ENCODE data around the gene PPIL6. TPM values are rescaled to one million over a fixed set of nuclear protein-coding genes. Genes with fewer than 3 reads are reported as not detected.

The PPIL6 gene
- polyA plus RNA-seq, 1 donor (not counting 4 experiments of a cell fraction or from before 2014, with no cell fraction given), result 1.4 TPM

DNA sequence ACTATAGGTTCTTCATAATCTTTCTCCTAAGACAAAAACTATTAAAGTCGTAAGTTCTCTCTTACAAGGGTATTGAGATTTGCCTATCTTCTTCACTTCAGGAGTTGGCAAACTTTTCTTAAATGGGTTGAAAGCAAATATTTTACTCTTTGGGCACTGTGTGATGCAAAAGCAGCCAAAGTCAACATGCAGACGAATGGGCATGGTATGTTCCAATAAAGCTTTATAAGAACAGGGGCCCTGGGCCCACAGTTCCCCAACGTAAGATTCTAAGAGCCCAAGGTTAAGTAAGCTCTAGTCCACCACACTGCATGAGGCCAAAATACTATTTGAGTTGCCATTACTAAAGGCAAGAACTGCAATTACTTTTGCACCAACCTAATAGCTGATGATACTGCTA is 69.6 kb downstream of the PPIL6 start:
- Histone ChIP-seq H3K4me2 (ENCODE audit: control insufficient read depth, extremely low read depth, insufficient read depth, low read depth, low read length) (no peak overlapping the region), H3K27me3 (ENCODE audit: control insufficient read depth, extremely low read depth, insufficient read depth, low read length) (no peaks in the 10 kb centered on the region), H2AFZ (ENCODE audit: control insufficient read depth, low read length) (no peak overlapping the region), H3K9me3 (ENCODE audit: control insufficient read depth, low read depth, low read length) (no peaks in the 10 kb centered on the region), H3K27ac (ENCODE audit: control insufficient read depth, insufficient read depth, low read length) (no peak overlapping the region), H3K9ac (ENCODE audit: control insufficient read depth, extremely low read depth, insufficient read depth, low read length) (no peak overlapping the region), H3K9me1 (ENCODE audit: control insufficient read depth, extremely low read depth, insufficient read depth, low read length) (no peaks in the 10 kb centered on the region), H4K20me1 (ENCODE audit: control insufficient read depth, extremely low read depth, insufficient read depth, low read length) (peaks cover 2% of the 10 kb centered on the region), H3K79me2 (ENCODE audit: control insufficient read depth, insufficient read depth, low read length) (peaks cover 16% of the 10 kb centered on the region), H3K36me3 (ENCODE audit: control insufficient read depth in 2 of 2, extremely low read depth in 1 of 2, insufficient read depth in 2 of 2, low read length in 2 of 2) (peaks cover 16 to 44% of the 10 kb centered on the region in 2 experiments), H3K4me1 (ENCODE audit: control insufficient read depth, extremely low read depth, insufficient read depth, low read length) (no peaks in the 10 kb centered on the region), H3K4me3 (ENCODE audit: control insufficient read depth in 2 of 3, extremely low read depth in 1 of 3, insufficient read depth in 2 of 3, low read depth in 1 of 3, low read length in 3 of 3) (no peak overlapping the region)
- FAIRE-seq, result no peak
- dilution Hi-C loops (cut with MboI; ENCODE audit: extremely low pct_ligation_motif_present, low sequenced_read_pairs), result no loop called here
- TF ChIP-seq, protein P1, sequence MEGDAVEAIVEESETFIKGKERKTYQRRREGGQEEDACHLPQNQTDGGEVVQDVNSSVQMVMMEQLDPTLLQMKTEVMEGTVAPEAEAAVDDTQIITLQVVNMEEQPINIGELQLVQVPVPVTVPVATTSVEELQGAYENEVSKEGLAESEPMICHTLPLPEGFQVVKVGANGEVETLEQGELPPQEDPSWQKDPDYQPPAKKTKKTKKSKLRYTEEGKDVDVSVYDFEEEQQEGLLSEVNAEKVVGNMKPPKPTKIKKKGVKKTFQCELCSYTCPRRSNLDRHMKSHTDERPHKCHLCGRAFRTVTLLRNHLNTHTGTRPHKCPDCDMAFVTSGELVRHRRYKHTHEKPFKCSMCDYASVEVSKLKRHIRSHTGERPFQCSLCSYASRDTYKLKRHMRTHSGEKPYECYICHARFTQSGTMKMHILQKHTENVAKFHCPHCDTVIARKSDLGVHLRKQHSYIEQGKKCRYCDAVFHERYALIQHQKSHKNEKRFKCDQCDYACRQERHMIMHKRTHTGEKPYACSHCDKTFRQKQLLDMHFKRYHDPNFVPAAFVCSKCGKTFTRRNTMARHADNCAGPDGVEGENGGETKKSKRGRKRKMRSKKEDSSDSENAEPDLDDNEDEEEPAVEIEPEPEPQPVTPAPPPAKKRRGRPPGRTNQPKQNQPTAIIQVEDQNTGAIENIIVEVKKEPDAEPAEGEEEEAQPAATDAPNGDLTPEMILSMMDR (optimal IDR thresholded peaks at IDR 0.05 in 1 of 3, IDR thresholded peaks at IDR 0.05 in 1 of 3, conservative IDR thresholded peaks at IDR 0.05 in 1 of 3; ENCODE audit: extremely low read depth in 1 of 3, insufficient read depth in 2 of 3, low read length in 3 of 3), result no peak
- TF ChIP-seq EZH2 (IDR thresholded peaks at IDR 0.05; ENCODE audit: low read length), result no peak
- no peak for DNase-seq (ENCODE audit: low read depth, low spot score)

DNA sequence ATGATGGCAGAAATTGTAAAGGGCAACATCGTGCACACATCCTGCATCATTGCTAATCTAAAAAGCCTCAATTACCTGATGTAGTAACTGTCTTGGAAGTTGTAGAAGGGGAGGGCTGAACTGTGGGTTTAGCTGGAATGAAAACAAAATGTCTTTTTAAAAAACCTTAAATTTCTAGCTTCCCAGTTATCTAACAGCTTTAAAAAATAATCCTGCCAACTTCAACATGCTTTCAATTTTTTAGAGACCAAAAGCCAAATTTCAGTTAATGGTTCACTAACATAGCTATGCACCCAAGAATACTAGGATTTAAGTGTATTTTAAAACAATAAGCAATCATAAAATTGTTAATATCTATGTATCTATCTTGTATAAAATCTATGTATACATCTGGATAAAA is 70.1 kb downstream of the PPIL6 start:
- H2AFZ ChIP-seq (ENCODE audit: control insufficient read depth, low read length), result no peak overlapping the region
- TF ChIP-seq, protein P1 (optimal IDR thresholded peaks at IDR 0.05 in 1 of 3, IDR thresholded peaks at IDR 0.05 in 1 of 3, conservative IDR thresholded peaks at IDR 0.05 in 1 of 3; ENCODE audit: extremely low read depth in 1 of 3, insufficient read depth in 2 of 3, low read length in 3 of 3), result no peak
- no peak for TF ChIP-seq EZH2 (IDR thresholded peaks at IDR 0.05; ENCODE audit: low read length)
- no peak for FAIRE-seq
- no peaks in the 10 kb centered on the region for H3K9me3 ChIP-seq (ENCODE audit: control insufficient read depth, low read depth, low read length)
- H3K27me3 ChIP-seq (ENCODE audit: control insufficient read depth, extremely low read depth, insufficient read depth, low read length), result no peaks in the 10 kb centered on the region
- H3K27ac ChIP-seq (ENCODE audit: control insufficient read depth, insufficient read depth, low read length), result no peak overlapping the region
- no peak for DNase-seq (ENCODE audit: low read depth, low spot score)
- H3K4me2 ChIP-seq (ENCODE audit: control insufficient read depth, extremely low read depth, insufficient read depth, low read depth, low read length), result no peak overlapping the region
- no peak overlapping the region for H3K9ac ChIP-seq (ENCODE audit: control insufficient read depth, extremely low read depth, insufficient read depth, low read length)
- H3K36me3 ChIP-seq (ENCODE audit: control insufficient read depth in 2 of 2, extremely low read depth in 1 of 2, insufficient read depth in 2 of 2, low read length in 2 of 2), result peaks cover 16 to 40% of the 10 kb centered on the region in 2 experiments
- H3K9me1 ChIP-seq (ENCODE audit: control insufficient read depth, extremely low read depth, insufficient read depth, low read length), result no peaks in the 10 kb centered on the region
- dilution Hi-C loops (cut with MboI; ENCODE audit: extremely low pct_ligation_motif_present, low sequenced_read_pairs), result no loop called here
- no peak overlapping the region for H3K4me3 ChIP-seq (ENCODE audit: control insufficient read depth in 2 of 3, extremely low read depth in 1 of 3, insufficient read depth in 2 of 3, low read depth in 1 of 3, low read length in 3 of 3)
- no peaks in the 10 kb centered on the region for H3K4me1 ChIP-seq (ENCODE audit: control insufficient read depth, extremely low read depth, insufficient read depth, low read length)
- H3K79me2 ChIP-seq (ENCODE audit: control insufficient read depth, insufficient read depth, low read length), result peaks cover 16% of the 10 kb centered on the region
- H4K20me1 ChIP-seq (ENCODE audit: control insufficient read depth, extremely low read depth, insufficient read depth, low read length), result peaks cover 2% of the 10 kb centered on the region
